Breast epithelium (tissue), 4 donors: Measurements from ENCODE around the gene FCER2. TPM values are rescaled to one million over a fixed set of nuclear protein-coding genes. Genes with fewer than 3 reads are reported as not detected.
"Not testable (repeated sequence)": the region's sequence is repeated elsewhere in the genome, so short reads cannot be mapped to it uniquely, and the experiment has no call there.

ENCODE experiments used
- DNase-seq, 2 donors: peaks; one replicate each; pipeline ENCODE4 v3.0.0-alpha.2; 2019; ENCODE audit warnings: low spot score in 2 of 2
- H3K27ac ChIP-seq, 2 donors: fragments of 200-600 bp; sonication (generic) in 1 of 2; one replicate each; pipeline ENCODE4 v1.5.1; 2016 to 2019; ENCODE audit warnings: mild to moderate bottlenecking in 1 of 2
- H3K27me3 ChIP-seq, 2 donors: fragments of 200-600 bp; sonication (generic) in 1 of 2; one replicate each; pipeline versions ENCODE4 v1.5.1 to v1.6.0; 2017 to 2019; ENCODE audit warnings: control low read depth in 1 of 2, mild to moderate bottlenecking in 1 of 2
- H3K36me3 ChIP-seq: fragments of 200-600 bp; one replicate; pipeline ENCODE4 v1.5.1; 2019
- H3K4me1 ChIP-seq, 2 donors: fragments of 200-600 bp; sonication (generic); one replicate each; pipeline ENCODE4 v1.5.1; 2016 to 2019; ENCODE audit warnings: control low read depth in 1 of 2
- H3K4me3 ChIP-seq, 3 donors: fragments of 200-600 bp; sonication (generic); 1 replicate in 2 of 3; 2 replicates in 1 of 3; pipeline ENCODE4 v1.5.1; 2016 to 2019; ENCODE audit warnings: mild to moderate bottlenecking in 3 of 3, moderate library complexity in 2 of 3
- H3K9me3 ChIP-seq, 2 donors: fragments of 200-600 bp; sonication (generic) in 1 of 2; one replicate each; pipeline ENCODE4 v1.5.1; 2016 to 2019; ENCODE audit warnings: control low read depth in 1 of 2
- CTCF ChIP-seq, 3 donors: fragments of 450-650 bp; IDR thresholded peaks; one replicate each; pipeline ENCODE4 v1.5.1; 2016 to 2017; ENCODE audit warnings: antibody characterized with exemption in 3 of 3, mild to moderate bottlenecking in 3 of 3, moderate library complexity in 3 of 3
- POLR2A ChIP-seq: fragments of 450-650 bp; IDR thresholded peaks from one replicate; pipeline ENCODE4 v1.6.1; 2016; ENCODE audit warnings: antibody characterized with exemption, mild to moderate bottlenecking, moderate library complexity
- POLR2AphosphoS5 ChIP-seq, 3 donors: sonication (generic); formaldehyde crosslinking; IDR thresholded peaks; one replicate each; pipeline ENCODE4 v1.6.1; 2017; ENCODE audit warnings: antibody characterized with exemption in 3 of 3
- intact Hi-C: fragments of 100-400 bp; cut with DNase I; formaldehyde crosslinking; loops from one replicate; pipeline ENCODE4 v1.15.1; 2023; ENCODE audit warnings: low total_unique reads
- total RNA-seq, 3 donors: library from RNA; depleted of rRNA; stranded (reverse); fragments of >200 nt; gene quantifications; one replicate each; pipeline ENCODE4 v1.1.0, GENCODE V29; 2016

FCER2 gene
- total RNA-seq, result under 1 TPM in 2 of 3 donors, not detected in 1; 0.29 to 0.48 TPM

- peaks cover 0 to 55% of the 10 kb centered on the region in 2 donors for H3K27me3 ChIP-seq
Observed at GRCh38 chr19:7701654-7702457, at the start of gene FCER2. Gene FCER2 (minus strand): TSS chr19:7702131. CDS start chr19:7699760, 2,371 bp downstream.

GRCh38 chr19:7751157-7751783 lies 49.3 kb upstream of the FCER2 start:
- intact Hi-C loops, result no loop called here

More at GRCh38 chr19:7701654-7702457, at the start of gene FCER2:
- no peaks in the 10 kb centered on the region for H3K9me3 ChIP-seq
- H3K4me1 ChIP-seq, result no peaks in the 10 kb centered on the region
- H3K27ac ChIP-seq, result no peak within 1 kb of the TSS
- TF ChIP-seq POLR2A (no peak), POLR2AphosphoS5 (IDR thresholded peaks at IDR 0.05) (no peak), CTCF (IDR thresholded peaks at IDR 0.05) (no peak)
- no peaks in the 10 kb centered on the region for H3K36me3 ChIP-seq
- intact Hi-C loops, result no loop called here
- DNase-seq, result no peak
- H3K4me3 ChIP-seq, result no peak within 1 kb of the TSS

GRCh38 chr19:7748756-7749155 lies 46.8 kb upstream of the FCER2 start:
- no peak overlapping the region for H3K27ac ChIP-seq
- no peaks in the 10 kb centered on the region for H3K4me1 ChIP-seq
- peaks cover 0 to 44% of the 10 kb centered on the region in 2 donors for H3K27me3 ChIP-seq
- no peaks in the 10 kb centered on the region for H3K36me3 ChIP-seq
- no peak overlapping the region for H3K4me3 ChIP-seq
- intact Hi-C loops, result no loop called here
- H3K9me3 ChIP-seq, result no peaks in the 10 kb centered on the region
- TF ChIP-seq POLR2AphosphoS5 (IDR thresholded peaks at IDR 0.05), result no peak
- peak in 1 of 2 donors; percentile 25 for DNase-seq

More at GRCh38 chr19:7751157-7751783, 49.3 kb upstream of the FCER2 start:
- H3K4me1 ChIP-seq, result no peaks in the 10 kb centered on the region
- TF ChIP-seq POLR2A (no peak), CTCF (IDR thresholded peaks at IDR 0.05) (no peak), POLR2AphosphoS5 (IDR thresholded peaks at IDR 0.05) (no peak)
- H3K9me3 ChIP-seq, result peaks cover 1 to 2% of the 10 kb centered on the region in 2 donors
- peaks cover 0 to 31% of the 10 kb centered on the region in 2 donors for H3K27me3 ChIP-seq
- no peak for DNase-seq
- no peak overlapping the region for H3K4me3 ChIP-seq
- no peak overlapping the region for H3K27ac ChIP-seq
- H3K36me3 ChIP-seq, result no peaks in the 10 kb centered on the region

- Histone ChIP-seq H3K4me3 (no peak overlapping the region), H3K4me1 (no peaks in the 10 kb centered on the region), H3K9me3 (no peaks in the 10 kb centered on the region), H3K27ac (no peak overlapping the region), H3K36me3 (no peaks in the 10 kb centered on the region), H3K27me3 (peaks cover 0 to 46% of the 10 kb centered on the region in 2 donors)
- no peak for TF ChIP-seq CTCF (IDR thresholded peaks at IDR 0.05)
- TF ChIP-seq POLR2AphosphoS5 (IDR thresholded peaks at IDR 0.05), result no peak
- TF ChIP-seq POLR2A, result no peak
- DNase-seq, result no peak
- intact Hi-C loops, result no loop called here
Observed at GRCh38 chr19:7748171-7748570, 46.2 kb upstream of the FCER2 start.

- peak within 1 kb of the TSS in 1 of 3 donors; percentile 23 for H3K4me3 ChIP-seq
- H3K9me3 ChIP-seq, result no peaks in the 10 kb centered on the region
- no peaks in the 10 kb centered on the region for H3K4me1 ChIP-seq
- no peaks in the 10 kb centered on the region for H3K36me3 ChIP-seq
- TF ChIP-seq POLR2AphosphoS5 (IDR thresholded peaks at IDR 0.05), result no peak
- TF ChIP-seq CTCF (IDR thresholded peaks at IDR 0.05), result no peak
- TF ChIP-seq POLR2A, result no peak
- H3K27me3 ChIP-seq, result peaks cover 0 to 47% of the 10 kb centered on the region in 2 donors
- DNase-seq, result peak in 1 of 2 donors; percentile 22
- no peak within 1 kb of the TSS for H3K27ac ChIP-seq
- intact Hi-C loops, result no loop called here
Observed at GRCh38 chr19:7746903-7747884, 45.3 kb upstream of the FCER2 start, which contains the start of gene CD209. Gene CD209 (minus strand): TSS chr19:7747534. CDS start chr19:7747511, 23 bp downstream.

GRCh38 chr19:7746306-7746705 lies 44.4 kb upstream of the FCER2 start:
- DNase-seq, result not testable (repeated sequence)

More at GRCh38 chr19:7746306-7746705, 44.4 kb upstream of the FCER2 start:
- H3K4me1 ChIP-seq, intact Hi-C loops, H3K36me3 ChIP-seq, H3K27ac ChIP-seq, H3K9me3 ChIP-seq: not testable (repeated sequence)
- H3K4me3 ChIP-seq, result peak overlapping the region in 1 of 3 donors; percentile 23
- H3K27me3 ChIP-seq, result peaks cover 0 to 51% of the 10 kb centered on the region in 2 donors
